WI38 (cell line): ENCODE data around the gene DVL1.

Experiments
- H3K4me3 ChIP-seq: 2 replicates; pipeline ENCODE4 v1.5.1; 2011; ENCODE audit warnings: low read depth, mild to moderate bottlenecking, control low read depth, low read length
- TF ChIP-seq, protein P1 (sequence below): IDR thresholded peaks from 2 replicates; pipeline ENCODE4 v1.5.1; 2012; ENCODE audit warnings: low read depth, mild to moderate bottlenecking, control low read depth, low read length

DVL1 gene

DNA sequence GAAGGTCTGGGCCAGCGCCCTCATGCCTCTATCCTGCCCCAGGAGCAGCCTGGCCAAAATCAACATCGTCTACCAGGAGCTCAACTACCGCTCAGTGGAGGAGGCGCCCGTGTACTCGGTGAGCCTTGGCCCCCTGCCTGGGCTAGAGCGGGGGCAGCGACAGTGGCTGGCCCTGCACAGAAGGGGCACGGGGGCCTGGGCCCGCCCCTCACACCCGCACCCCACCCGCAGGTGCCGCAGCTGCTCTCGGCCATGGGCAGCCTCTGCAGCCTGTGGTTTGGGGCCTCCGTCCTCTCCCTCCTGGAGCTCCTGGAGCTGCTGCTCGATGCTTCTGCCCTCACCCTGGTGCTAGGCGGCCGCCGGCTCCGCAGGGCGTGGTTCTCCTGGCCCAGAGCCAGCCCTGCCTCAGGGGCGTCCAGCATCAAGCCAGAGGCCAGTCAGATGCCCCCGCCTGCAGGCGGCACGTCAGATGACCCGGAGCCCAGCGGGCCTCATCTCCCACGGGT is 58.1 kb downstream of the DVL1 start:
- no peak overlapping the region for H3K4me3 ChIP-seq
- TF ChIP-seq, protein P1, sequence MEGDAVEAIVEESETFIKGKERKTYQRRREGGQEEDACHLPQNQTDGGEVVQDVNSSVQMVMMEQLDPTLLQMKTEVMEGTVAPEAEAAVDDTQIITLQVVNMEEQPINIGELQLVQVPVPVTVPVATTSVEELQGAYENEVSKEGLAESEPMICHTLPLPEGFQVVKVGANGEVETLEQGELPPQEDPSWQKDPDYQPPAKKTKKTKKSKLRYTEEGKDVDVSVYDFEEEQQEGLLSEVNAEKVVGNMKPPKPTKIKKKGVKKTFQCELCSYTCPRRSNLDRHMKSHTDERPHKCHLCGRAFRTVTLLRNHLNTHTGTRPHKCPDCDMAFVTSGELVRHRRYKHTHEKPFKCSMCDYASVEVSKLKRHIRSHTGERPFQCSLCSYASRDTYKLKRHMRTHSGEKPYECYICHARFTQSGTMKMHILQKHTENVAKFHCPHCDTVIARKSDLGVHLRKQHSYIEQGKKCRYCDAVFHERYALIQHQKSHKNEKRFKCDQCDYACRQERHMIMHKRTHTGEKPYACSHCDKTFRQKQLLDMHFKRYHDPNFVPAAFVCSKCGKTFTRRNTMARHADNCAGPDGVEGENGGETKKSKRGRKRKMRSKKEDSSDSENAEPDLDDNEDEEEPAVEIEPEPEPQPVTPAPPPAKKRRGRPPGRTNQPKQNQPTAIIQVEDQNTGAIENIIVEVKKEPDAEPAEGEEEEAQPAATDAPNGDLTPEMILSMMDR, result no peak

DNA sequence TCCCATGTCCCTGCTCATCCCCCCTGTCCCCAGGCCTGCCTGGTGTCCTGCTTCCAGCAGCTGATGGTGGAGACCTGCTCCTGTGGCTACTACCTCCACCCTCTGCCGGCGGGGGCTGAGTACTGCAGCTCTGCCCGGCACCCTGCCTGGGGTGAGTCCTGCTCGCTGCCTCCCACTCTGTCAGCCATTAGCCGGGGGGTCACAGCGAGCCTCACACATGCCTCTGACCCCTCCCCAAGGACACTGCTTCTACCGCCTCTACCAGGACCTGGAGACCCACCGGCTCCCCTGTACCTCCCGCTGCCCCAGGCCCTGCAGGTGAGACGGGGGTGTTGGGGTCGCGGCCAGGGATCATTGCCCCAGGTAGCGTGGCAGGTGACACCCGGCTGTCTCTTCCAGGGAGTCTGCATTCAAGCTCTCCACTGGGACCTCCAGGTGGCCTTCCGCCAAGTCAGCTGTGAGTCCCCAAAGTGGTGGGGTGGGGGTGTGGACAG is 58.9 kb downstream of the DVL1 start:
- H3K4me3 ChIP-seq, result no peak overlapping the region
- TF ChIP-seq, protein P1, result peak; percentile 57

DNA sequence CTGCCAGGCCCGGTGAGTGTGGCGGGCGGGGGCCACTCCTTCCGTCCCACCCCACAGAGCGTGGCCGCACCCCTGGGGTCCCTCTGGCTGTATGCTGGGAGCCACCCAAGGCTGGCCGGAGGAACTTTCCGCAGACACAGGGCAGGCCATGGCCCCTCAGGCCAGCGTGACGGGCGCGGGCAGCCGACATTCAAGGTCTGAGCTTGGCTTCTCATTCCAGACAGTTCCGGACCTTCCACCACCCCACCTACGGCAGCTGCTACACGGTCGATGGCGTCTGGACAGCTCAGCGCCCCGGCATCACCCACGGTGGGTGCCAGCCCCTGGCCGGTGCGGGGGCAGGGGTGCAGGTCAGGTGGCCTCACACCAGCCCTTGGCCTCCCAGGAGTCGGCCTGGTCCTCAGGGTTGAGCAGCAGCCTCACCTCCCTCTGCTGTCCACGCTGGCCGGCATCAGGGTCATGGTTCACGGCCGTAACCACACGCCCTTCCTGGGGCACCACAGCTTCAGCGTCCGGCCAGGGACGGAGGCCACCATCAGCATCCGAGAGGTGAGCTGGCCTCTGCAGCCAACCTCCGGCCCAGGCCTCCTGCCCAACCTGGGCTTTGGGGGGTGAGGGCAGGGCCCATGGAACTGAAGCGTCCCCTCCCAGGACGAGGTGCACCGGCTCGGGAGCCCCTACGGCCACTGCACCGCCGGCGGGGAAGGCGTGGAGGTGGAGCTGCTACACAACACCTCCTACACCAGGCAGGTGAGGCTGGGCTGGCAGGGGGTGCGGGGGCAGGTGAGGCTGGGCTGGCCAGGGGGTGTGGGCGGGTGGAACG is 61.7 kb downstream of the DVL1 start:
- H3K4me3 ChIP-seq, result no peak overlapping the region
- TF ChIP-seq, protein P1, result no peak

DNA sequence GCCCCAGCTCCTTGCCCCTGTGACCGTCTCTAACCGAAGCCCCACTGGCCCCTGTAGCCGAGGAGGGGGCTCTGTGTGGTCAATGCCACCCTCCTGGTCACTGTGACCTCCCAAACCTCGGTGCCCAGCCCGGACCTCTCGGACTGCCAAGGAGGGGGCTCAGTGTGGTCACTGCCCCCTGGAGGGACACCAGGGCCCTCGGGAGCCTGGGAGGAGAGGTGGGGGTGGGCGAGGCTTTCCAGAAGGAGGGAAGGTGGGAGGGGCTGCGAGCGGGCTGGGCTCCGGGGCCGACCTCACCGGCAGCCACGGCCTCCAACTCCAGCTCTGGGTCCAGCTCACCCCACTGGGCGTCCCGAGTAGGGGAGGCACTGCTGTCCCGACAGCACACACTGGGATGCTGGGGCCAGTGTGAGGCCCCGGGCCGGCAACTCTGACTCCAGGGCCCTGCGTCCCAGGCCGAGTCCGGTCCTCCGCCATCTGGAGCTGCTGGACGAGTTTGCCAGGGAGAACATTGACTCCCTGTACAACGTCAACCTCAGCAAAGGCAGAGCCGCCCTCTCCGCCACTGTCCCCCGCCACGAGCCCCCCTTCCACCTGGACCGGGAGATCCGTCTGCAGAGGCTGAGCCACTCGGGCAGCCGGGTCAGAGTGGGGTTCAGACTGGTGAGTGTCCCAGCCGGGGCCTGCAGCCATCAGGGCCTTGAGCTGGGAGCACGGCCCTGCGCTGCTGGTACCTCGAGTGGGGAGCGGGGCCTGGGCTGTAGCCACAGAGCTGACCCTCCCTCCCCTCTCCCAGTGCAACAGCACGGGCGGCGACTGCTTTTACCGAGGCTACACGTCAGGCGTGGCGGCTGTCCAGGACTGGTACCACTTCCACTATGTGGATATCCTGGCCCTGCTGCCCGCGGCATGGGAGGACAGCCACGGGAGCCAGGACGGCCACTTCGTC is 62.6 kb downstream of the DVL1 start:
- TF ChIP-seq, protein P1, result no peak
- no peak overlapping the region for H3K4me3 ChIP-seq

DNA sequence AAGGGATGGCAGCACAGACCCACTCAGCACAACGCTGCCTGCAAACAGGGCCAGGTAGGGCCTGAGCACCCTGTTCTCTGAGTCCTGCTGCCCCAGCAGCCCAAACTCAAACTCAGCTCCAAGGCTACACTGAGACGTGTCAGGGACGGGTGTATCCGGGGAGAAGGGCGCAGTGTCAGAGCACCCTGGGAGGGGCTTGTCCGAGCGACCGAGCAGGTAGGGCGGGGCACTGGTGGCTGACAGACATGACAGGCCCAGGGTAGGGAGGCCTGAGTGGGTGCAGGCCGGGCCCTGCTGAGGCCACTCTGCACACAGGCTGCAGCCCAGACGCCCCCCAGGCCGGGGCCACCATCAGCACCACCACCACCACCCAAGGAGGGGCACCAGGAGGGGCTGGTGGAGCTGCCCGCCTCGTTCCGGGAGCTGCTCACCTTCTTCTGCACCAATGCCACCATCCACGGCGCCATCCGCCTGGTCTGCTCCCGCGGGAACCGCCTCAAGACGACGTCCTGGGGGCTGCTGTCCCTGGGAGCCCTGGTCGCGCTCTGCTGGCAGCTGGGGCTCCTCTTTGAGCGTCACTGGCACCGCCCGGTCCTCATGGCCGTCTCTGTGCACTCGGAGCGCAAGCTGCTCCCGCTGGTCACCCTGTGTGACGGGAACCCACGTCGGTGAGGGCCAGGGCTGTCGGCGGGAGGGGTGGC is 63.5 kb downstream of the DVL1 start:
- H3K4me3 ChIP-seq, result no peak overlapping the region
- TF ChIP-seq, protein P1, result no peak
